Suppressor macrophage (primary cell): Measurements from ENCODE around the gene VGLL1.
A peak's percentile ranks its signal among the peaks of the same experiment; 100 is the strongest.

ENCODE experiments used
- DNase-seq, 4 experiments: peaks; one replicate each; pipeline ENCODE4 v3.0.0-alpha.2; 2020 to 2022
- total RNA-seq, 17 experiments: gene quantifications; one replicate each; lab custom pipeline; 2026; ENCODE audit warnings: mixed read lengths in 6 of 17, inconsistent platforms in 3 of 17; lab: John Stamatoyannopoulos, UW

The VGLL1 gene
- total RNA-seq, result 0 to 0.88 (median 0) reads per million in 17 experiments

GRCh38 chrX:136531951-136532350 is at the start of gene VGLL1:
Gene VGLL1 (plus strand): TSS chrX:136532215. CDS start chrX:136536021, 3,806 bp downstream.
- no peak for DNase-seq

- DNase-seq, result no peak
Observed at GRCh38 chrX:136487647-136488046, 44.4 kb upstream of the VGLL1 start, which contains the start of gene BRS3. Gene BRS3 (plus strand): TSS chrX:136487947. CDS start chrX:136488115, 168 bp downstream.

GRCh38 chrX:136488706-136489105 is 43.3 kb upstream of the VGLL1 start:
- DNase-seq, result no peak

GRCh38 chrX:136491832-136492231 is 40.2 kb upstream of the VGLL1 start:
- no peak for DNase-seq

- DNase-seq, result no peak
Observed at GRCh38 chrX:136493011-136493410, 39.0 kb upstream of the VGLL1 start.

GRCh38 chrX:136495043-136495442 is 37.0 kb upstream of the VGLL1 start:
- DNase-seq, result peak in 2 of 4 experiments; percentile 24 to 28

- DNase-seq, result no peak
Observed at GRCh38 chrX:136496186-136496763, 35.7 kb upstream of the VGLL1 start.

- peak; percentile 85 to 93 (median 90) for DNase-seq
Observed at GRCh38 chrX:136496764-136497555, 35.1 kb upstream of the VGLL1 start.

- peak in 2 of 4 experiments; percentile 12 to 27 for DNase-seq
Observed at GRCh38 chrX:136497556-136498052, 34.4 kb upstream of the VGLL1 start, which contains the start of gene HTATSF1. Gene HTATSF1 (plus strand): TSS chrX:136497592. CDS start chrX:136497685, 93 bp downstream.

- DNase-seq, result no peak
Observed at GRCh38 chrX:136519069-136519468, 12.9 kb upstream of the VGLL1 start.

GRCh38 chrX:136523770-136524169 is 8.2 kb upstream of the VGLL1 start:
- DNase-seq, result no peak

- peak; percentile 1 to 30 (median 10) for DNase-seq
Observed at GRCh38 chrX:136525738-136526606, 6.0 kb upstream of the VGLL1 start.

GRCh38 chrX:136528645-136529315 is 3.2 kb upstream of the VGLL1 start:
- no peak for DNase-seq

- DNase-seq, result no peak
Observed at GRCh38 chrX:136529795-136530194, 2.2 kb upstream of the VGLL1 start.

- DNase-seq, result no peak
Observed at GRCh38 chrX:136534131-136534530, 2.1 kb downstream of the VGLL1 start.

GRCh38 chrX:136538811-136539210 is 6.8 kb downstream of the VGLL1 start:
- no peak for DNase-seq

GRCh38 chrX:136540226-136540625 is 8.2 kb downstream of the VGLL1 start:
- DNase-seq, result no peak

GRCh38 chrX:136541294-136541693 is 9.3 kb downstream of the VGLL1 start:
- no peak for DNase-seq

- no peak for DNase-seq
Observed at GRCh38 chrX:136542281-136542680, 10.3 kb downstream of the VGLL1 start.

GRCh38 chrX:136546371-136546781 is 14.4 kb downstream of the VGLL1 start:
- no peak for DNase-seq

GRCh38 chrX:136549226-136549625 is 17.2 kb downstream of the VGLL1 start:
- DNase-seq, result no peak

- DNase-seq, result no peak
Observed at GRCh38 chrX:136551410-136551809, 19.4 kb downstream of the VGLL1 start.
